OCI-LY3 (cell line): ENCODE results near the gene CD247.
"Not testable (repeated sequence)": the region's sequence is repeated elsewhere in the genome, so short reads cannot be mapped to it uniquely, and the experiment has no call there.

ENCODE experiments used
- H2AFZ ChIP-seq: fragments of 200-600, 300-600 bp; shearing (Covaris generic); 2 replicates; pipeline ENCODE4 v1.6.0; 2014; ENCODE audit warnings: antibody characterized with exemption, low read depth, low read length
- H3K27ac ChIP-seq: fragments of 200-600, 300-600 bp; sonication (generic); 2 replicates; pipeline ENCODE4 v1.5.1; 2014; ENCODE audit warnings: mild to moderate bottlenecking, low read length, moderate library complexity, mixed read lengths
- H3K27me3 ChIP-seq: fragments of 200-600, 300-600 bp; sonication (generic); 2 replicates; pipeline ENCODE4 v1.6.1; 2014; ENCODE audit warnings: low read depth, low read length, mixed read lengths
- H3K36me3 ChIP-seq: fragments of 200-600, 300-600 bp; sonication (generic); replicated peaks from 2 replicates; pipeline ENCODE3; 2014; ENCODE audit warnings: low read depth, low read length, mixed read lengths
- H3K4me1 ChIP-seq: fragments of 300-600, 200-600 bp; sonication (generic); 2 replicates; pipeline ENCODE4 v1.6.1; 2014; ENCODE audit warnings: low read length, mixed read lengths
- H3K4me2 ChIP-seq: fragments of 200-600, 300-600 bp; sonication (generic); 2 replicates; pipeline ENCODE4 v1.6.1; 2014; ENCODE audit warnings: low read length, mixed read lengths
- H3K4me3 ChIP-seq: fragments of 300-600, 200-600 bp; sonication (generic); 2 replicates; pipeline ENCODE4 v1.5.1; 2014; ENCODE audit warnings: antibody characterized with exemption, mild to moderate bottlenecking, low read length, moderate library complexity
- H3K79me2 ChIP-seq: fragments of 300-600, 200-600 bp; shearing (Covaris generic); 2 replicates; pipeline ENCODE4 v1.6.1; 2014; ENCODE audit warnings: mild to moderate bottlenecking, low read length, mixed read lengths
- H3K9ac ChIP-seq: fragments of 300-600, 200-600 bp; shearing (Covaris generic); 2 replicates; pipeline ENCODE4 v1.6.0; 2014; ENCODE audit warnings: mild to moderate bottlenecking, low read length, moderate library complexity
- H3K9me3 ChIP-seq: fragments of 200-600, 300-600 bp; shearing (Covaris generic); 2 replicates; pipeline ENCODE4 v1.6.1; 2014; ENCODE audit warnings: low read length, mixed read lengths; ENCODE audit not compliant: insufficient read depth
- H4K20me1 ChIP-seq: fragments of 200-600, 300-600 bp; sonication (generic); 2 replicates; pipeline ENCODE4 v1.6.1; 2016; ENCODE audit warnings: low read length, mixed read lengths; ENCODE audit not compliant: insufficient read depth
- CTCF ChIP-seq: fragments of 200-600, 300-600 bp; sonication (generic); IDR thresholded peaks from 2 replicates; pipeline ENCODE4 v1.5.1; 2014; ENCODE audit warnings: antibody characterized with exemption, low read length, low read depth
- EZH2phosphoT487 ChIP-seq: fragments of 200-600 bp; shearing (Covaris generic); IDR thresholded peaks from 2 replicates; pipeline ENCODE4 v1.6.1; 2018; ENCODE audit warnings: antibody characterized with exemption, mixed run types, low read depth

Gene CD247

GRCh38 chr1:167555971-167556714 lies 37.8 kb upstream of the CD247 start:
- Histone ChIP-seq H3K4me1 (peaks cover 26% of the 10 kb centered on the region), H3K36me3 (no peaks in the 10 kb centered on the region), H3K9ac (no peak overlapping the region), H3K4me2 (no peak overlapping the region), H2AFZ (0 out of 2 replicates have a peak overlapping the region, but pooled peaks have one; percentile 10), H4K20me1 (no peaks in the 10 kb centered on the region), H3K27me3 (peaks cover 3% of the 10 kb centered on the region; the same call in 1 of the 2 replicates), H3K27ac (no peak overlapping the region), H3K9me3 (no peaks in the 10 kb centered on the region), H3K79me2 (no peaks in the 10 kb centered on the region), H3K4me3 (no peak overlapping the region)
- TF ChIP-seq CTCF (peak; percentile 97), EZH2phosphoT487 (no peak)

DNA sequence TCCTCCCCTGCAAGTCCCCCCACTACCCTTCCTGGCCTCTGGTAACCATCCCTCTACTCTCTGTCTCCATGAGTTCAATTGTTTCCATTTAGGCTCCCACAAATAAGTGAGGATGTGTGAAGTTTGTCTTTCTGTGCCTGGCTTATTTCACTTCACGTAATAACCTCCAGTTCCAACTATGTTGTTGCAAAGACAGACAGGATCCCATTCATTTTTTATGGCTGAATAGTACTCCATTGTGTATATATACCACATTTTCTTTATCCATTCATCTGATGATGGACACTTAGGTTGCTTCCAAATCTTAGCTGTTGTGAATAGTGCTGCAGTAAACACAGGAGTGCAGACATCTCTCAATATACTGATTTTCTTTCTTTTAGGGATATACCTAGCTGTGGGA lies 36.7 kb upstream of the CD247 start:
- H3K4me3 ChIP-seq, H3K4me2 ChIP-seq, H3K9ac ChIP-seq, H3K27me3 ChIP-seq, H3K9me3 ChIP-seq, H2AFZ ChIP-seq, H3K36me3 ChIP-seq, H3K79me2 ChIP-seq, H3K27ac ChIP-seq, H4K20me1 ChIP-seq: not testable (repeated sequence)
- peaks cover 26% of the 10 kb centered on the region for H3K4me1 ChIP-seq

DNA sequence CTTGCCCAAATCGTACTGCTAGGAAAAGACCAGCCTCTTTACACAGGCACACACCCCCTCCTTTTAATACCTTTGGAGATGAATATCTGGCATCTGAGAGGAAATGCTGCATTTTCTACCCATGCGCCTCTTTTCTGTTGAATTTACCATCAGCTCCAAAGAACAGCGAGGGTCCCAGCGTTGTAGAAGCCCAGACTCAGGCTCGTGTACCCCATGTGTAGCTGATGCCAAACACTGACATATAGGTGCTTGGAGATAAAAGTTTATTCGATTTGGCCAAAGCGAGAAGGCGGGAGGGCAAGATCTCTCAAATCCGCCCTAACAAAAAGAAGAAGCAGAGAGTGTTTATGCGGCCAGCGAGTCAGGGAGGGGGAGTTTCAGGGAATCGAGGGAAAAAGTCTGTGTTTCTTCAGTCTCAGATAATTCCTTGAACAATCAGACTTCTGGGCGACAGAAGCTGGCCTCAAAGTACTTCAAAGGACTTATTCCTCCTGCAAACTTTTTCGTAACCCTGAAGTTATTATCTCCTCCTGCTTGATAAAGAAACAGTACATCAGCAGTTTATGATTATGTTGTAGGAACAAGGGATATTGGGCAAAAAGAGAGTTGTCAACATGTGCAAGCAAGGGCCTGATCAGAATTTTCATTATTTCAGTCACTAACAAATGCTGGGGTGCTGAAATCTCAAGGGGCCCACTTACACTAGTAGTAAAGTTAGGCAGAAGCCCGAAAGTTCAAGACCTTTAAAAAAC lies 35.9 kb upstream of the CD247 start:
- TF ChIP-seq CTCF (no peak), EZH2phosphoT487 (no peak)
- Histone ChIP-seq H3K9me3 (no peaks in the 10 kb centered on the region), H3K4me1 (peaks cover 26% of the 10 kb centered on the region), H3K4me2 (peak overlapping the region; percentile 94), H3K36me3 (no peaks in the 10 kb centered on the region), H3K27ac (no peak overlapping the region), H3K4me3 (peak overlapping the region; percentile 78), H4K20me1 (no peaks in the 10 kb centered on the region), H3K27me3 (peaks cover 7% of the 10 kb centered on the region; the same call in 1 of the 2 replicates), H3K79me2 (no peaks in the 10 kb centered on the region), H2AFZ (peak overlapping the region; percentile 69), H3K9ac (peak overlapping the region; percentile 25)

DNA sequence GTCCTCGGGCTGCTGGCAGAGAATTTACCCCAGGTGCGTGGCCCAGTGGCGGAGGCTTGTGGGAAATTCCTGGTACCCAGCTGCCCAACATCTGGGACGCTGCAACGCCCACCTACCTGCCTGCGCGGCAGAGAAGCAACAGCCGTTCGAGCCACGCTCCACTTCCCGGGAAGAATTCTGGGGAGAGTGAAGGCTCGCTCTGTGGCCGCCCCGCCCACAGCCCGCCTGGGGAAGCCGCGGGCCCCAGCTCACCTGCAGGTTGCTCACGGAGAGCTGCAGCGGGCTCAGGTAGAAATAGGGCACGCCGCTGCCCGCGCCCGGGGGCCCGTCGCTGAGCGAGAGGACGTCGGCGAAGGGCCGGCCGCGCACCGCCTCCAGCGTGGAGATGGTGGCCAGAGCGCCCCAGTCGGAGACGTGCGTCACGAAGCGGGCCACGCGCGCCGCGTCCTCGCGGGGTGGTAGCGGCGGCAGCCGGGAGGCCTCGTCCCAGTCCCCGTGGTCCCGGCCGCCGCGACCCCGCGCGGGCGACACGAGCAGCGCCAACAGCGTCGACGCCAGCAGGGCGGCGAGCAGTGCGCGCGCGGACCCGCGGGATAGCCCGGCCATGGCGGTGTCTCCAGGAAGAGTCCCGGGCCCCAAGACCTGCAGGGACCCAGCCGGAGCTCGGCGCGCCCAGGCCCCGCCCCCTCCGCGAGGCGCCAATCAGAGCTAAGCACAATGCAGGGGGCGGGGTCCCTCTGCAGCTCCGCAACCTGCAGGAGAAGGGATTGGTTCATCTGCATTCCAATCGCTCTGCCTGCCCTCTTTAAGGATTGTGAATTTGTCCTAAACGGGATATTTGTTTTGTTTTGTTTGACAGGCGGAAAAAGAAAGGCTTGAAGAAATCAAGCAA lies 35.1 kb upstream of the CD247 start, which contains the start of gene CREG1:
Gene CREG1 (minus strand): TSS at position 627 of the 892 bp plus-strand sequence.
- Histone ChIP-seq H3K27me3 (peaks cover 7% of the 10 kb centered on the region; the same call in 1 of the 2 replicates), H2AFZ (peak within 1 kb of the TSS; percentile 69), H4K20me1 (no peaks in the 10 kb centered on the region), H3K4me1 (peaks cover 26% of the 10 kb centered on the region), H3K4me3 (peak within 1 kb of the TSS; percentile 78), H3K27ac (no peak within 1 kb of the TSS), H3K9ac (peak within 1 kb of the TSS; percentile 56), H3K79me2 (no peaks in the 10 kb centered on the region), H3K4me2 (peak within 1 kb of the TSS; percentile 94), H3K36me3 (no peaks in the 10 kb centered on the region), H3K9me3 (no peaks in the 10 kb centered on the region)
- TF ChIP-seq EZH2phosphoT487: no peak
- no peak for TF ChIP-seq CTCF
